ENCODE data around the gene LHFPL4.

LHFPL4 gene

DNA sequence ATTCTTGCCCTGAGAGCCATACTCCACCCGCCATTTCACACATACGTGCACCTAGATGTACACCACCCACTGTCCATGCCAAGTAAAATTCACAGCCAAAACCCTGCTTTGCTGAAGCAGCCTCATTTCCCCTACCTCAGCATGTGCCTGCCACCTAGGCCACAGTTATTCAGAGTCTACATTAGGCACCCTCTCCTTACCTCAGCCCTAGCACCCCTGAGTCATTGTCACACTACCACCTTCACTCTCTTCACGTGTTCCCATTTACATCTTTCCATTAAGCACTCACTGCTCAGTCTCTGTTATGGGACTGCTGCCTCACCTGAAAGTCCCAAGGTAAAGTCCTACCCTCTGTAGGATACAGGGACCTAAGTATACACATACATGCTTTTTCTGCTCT is 86.2 kb downstream of the LHFPL4 start:
- no peak for TF ChIP-seq POLR2A (IDR thresholded peaks at IDR 0.05; ENCODE audit: extremely low read depth, insufficient read length)
- TF ChIP-seq, protein P1, sequence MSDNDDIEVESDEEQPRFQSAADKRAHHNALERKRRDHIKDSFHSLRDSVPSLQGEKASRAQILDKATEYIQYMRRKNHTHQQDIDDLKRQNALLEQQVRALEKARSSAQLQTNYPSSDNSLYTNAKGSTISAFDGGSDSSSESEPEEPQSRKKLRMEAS (IDR thresholded peaks at IDR 0.05; ENCODE audit: low read depth, low read length): no peak
- no peak for TF ChIP-seq MYC (IDR thresholded peaks at IDR 0.05; ENCODE audit: low read depth, low read length)
- TF ChIP-seq, protein P2, sequence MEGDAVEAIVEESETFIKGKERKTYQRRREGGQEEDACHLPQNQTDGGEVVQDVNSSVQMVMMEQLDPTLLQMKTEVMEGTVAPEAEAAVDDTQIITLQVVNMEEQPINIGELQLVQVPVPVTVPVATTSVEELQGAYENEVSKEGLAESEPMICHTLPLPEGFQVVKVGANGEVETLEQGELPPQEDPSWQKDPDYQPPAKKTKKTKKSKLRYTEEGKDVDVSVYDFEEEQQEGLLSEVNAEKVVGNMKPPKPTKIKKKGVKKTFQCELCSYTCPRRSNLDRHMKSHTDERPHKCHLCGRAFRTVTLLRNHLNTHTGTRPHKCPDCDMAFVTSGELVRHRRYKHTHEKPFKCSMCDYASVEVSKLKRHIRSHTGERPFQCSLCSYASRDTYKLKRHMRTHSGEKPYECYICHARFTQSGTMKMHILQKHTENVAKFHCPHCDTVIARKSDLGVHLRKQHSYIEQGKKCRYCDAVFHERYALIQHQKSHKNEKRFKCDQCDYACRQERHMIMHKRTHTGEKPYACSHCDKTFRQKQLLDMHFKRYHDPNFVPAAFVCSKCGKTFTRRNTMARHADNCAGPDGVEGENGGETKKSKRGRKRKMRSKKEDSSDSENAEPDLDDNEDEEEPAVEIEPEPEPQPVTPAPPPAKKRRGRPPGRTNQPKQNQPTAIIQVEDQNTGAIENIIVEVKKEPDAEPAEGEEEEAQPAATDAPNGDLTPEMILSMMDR (IDR thresholded peaks at IDR 0.05; ENCODE audit: low read depth, low read length): no peak
- H3K4me3 ChIP-seq (ENCODE audit: low read depth, low read length): no peak overlapping the region
- DNase-seq (ENCODE audit: low read depth): no peak

DNA sequence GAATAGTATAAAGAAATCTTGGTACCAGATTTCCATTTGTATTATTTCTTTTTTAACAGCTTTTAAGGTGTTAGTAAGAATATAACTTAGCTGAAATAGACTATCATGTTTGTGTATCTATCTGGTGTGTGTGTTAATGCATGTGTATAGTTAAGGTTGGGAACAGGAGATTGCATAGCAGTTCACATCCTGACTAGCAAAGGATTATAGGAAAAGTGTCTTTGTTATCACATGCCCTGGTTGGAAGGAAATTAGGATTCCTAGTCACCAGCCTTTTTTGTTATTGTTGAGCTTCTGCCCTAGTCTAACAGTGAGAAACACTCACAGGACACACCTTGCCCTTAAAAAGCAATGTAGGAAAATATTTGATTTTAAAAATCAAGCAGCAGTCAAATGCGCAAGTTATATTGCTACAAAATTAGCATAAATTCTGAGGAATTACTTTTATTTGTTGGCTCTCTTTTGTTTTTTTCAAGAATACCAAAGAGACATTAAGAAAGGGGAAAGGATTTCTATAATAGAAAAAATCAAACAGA is 98.0 kb downstream of the LHFPL4 start:
- H3K4me3 ChIP-seq (ENCODE audit: low read depth, low read length): no peak overlapping the region
- TF ChIP-seq, protein P2 (IDR thresholded peaks at IDR 0.05; ENCODE audit: low read depth, low read length): no peak
- TF ChIP-seq POLR2A (IDR thresholded peaks at IDR 0.05; ENCODE audit: extremely low read depth, insufficient read length): no peak
- TF ChIP-seq, protein P1 (IDR thresholded peaks at IDR 0.05; ENCODE audit: low read depth, low read length): no peak
- TF ChIP-seq MYC (IDR thresholded peaks at IDR 0.05; ENCODE audit: low read depth, low read length): no peak

DNA sequence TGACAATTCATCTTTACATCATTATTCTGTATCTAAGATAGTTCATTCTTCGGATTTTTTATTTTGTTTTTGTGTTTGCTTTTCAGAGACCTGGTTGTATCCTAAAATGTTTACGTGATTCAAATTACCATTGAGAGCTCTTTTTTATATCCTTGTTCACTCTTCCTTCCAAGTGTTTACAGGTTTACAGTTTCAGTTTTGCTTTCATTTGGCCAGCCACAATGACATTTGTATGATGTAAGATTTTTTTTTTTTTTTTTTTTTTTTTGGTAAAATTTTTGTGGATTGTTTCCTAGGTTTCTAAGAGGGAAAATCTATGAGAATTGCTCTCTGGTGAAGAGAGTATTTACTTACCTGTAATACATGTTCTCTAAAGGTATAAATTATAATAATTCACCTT is 101.2 kb downstream of the LHFPL4 start:
- TF ChIP-seq, protein P1 (IDR thresholded peaks at IDR 0.05; ENCODE audit: low read depth, low read length): no peak
- TF ChIP-seq MYC (IDR thresholded peaks at IDR 0.05; ENCODE audit: low read depth, low read length) (no peak), POLR2A (IDR thresholded peaks at IDR 0.05; ENCODE audit: extremely low read depth, insufficient read length) (no peak)
- TF ChIP-seq, protein P2 (IDR thresholded peaks at IDR 0.05; ENCODE audit: low read depth, low read length): no peak
- H3K4me3 ChIP-seq (ENCODE audit: low read depth, low read length): no peak overlapping the region
- DNase-seq (ENCODE audit: low read depth): no peak

More for the DNA sequence above, 98.0 kb downstream of the LHFPL4 start:
- DNase-seq (ENCODE audit: low read depth): no peak

DNA sequence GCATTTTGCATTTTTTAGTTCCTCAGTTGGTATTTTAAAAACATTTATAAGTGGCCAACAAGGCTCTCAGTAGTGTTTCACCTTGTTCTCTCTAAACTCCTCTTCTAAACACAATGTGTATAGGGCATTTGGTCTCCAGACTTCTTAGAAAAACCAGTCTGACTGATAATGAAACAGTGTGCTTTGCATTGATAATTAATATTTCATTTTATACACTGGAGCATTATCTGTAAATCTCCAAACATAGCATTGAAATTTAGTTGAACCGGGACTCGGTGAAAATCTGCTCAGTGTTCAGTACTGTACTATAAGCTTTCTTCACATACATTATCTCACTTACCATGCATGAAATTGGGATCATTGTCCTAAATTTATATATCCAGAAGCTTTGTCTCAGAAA is 102.6 kb downstream of the LHFPL4 start:
- TF ChIP-seq, protein P2 (IDR thresholded peaks at IDR 0.05; ENCODE audit: low read depth, low read length): no peak
- TF ChIP-seq, protein P1 (IDR thresholded peaks at IDR 0.05; ENCODE audit: low read depth, low read length): no peak
- TF ChIP-seq MYC (IDR thresholded peaks at IDR 0.05; ENCODE audit: low read depth, low read length) (no peak), POLR2A (IDR thresholded peaks at IDR 0.05; ENCODE audit: extremely low read depth, insufficient read length) (no peak)
- DNase-seq (ENCODE audit: low read depth): no peak
- no peak overlapping the region for H3K4me3 ChIP-seq (ENCODE audit: low read depth, low read length)

DNA sequence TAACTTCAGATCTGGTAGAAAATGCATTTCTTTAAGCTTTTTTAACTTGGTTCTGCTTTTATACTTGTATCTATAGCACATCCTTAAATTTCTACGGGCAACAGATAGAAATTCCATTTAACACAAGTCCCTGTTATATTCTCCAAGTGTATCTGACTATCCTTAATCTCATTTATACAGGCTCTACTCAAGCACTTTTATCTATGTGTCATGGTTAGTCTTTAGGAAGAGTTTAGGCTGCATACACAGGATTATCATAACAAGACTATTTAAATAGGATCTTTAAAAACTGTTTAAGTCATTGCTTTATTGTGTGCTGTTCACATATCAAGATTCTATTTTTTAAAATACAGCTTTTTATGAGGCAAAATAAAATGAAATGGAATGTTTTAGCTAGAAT is 103.5 kb downstream of the LHFPL4 start:
- TF ChIP-seq POLR2A (IDR thresholded peaks at IDR 0.05; ENCODE audit: extremely low read depth, insufficient read length) (no peak), MYC (IDR thresholded peaks at IDR 0.05; ENCODE audit: low read depth, low read length) (no peak)
- TF ChIP-seq, protein P1 (IDR thresholded peaks at IDR 0.05; ENCODE audit: low read depth, low read length): no peak
- TF ChIP-seq, protein P2 (IDR thresholded peaks at IDR 0.05; ENCODE audit: low read depth, low read length): no peak
- no peak overlapping the region for H3K4me3 ChIP-seq (ENCODE audit: low read depth, low read length)
- no peak for DNase-seq (ENCODE audit: low read depth)
